Adrenal gland (tissue), 12 donors: ENCODE data around the gene NARS2. TPM values are rescaled to one million over a fixed set of nuclear protein-coding genes. Genes with fewer than 3 reads are reported as not detected.

Experiments used
- DNase-seq, 7 donors: peaks; one replicate each; pipeline ENCODE4 v3.0.0-alpha.2; 2019 to 2020
- H3K27ac ChIP-seq, 5 donors: fragments of 200-600 bp; sonication (generic) in 4 of 5; 1 replicate in 3 of 5; 2 replicates in 2 of 5; pipeline versions ENCODE4 v1.5.1 to v1.8.0; 2016 to 2020; ENCODE audit warnings: mild to moderate bottlenecking in 1 of 5
- H3K27me3 ChIP-seq: fragments of 200-600 bp; 2 replicates; pipeline ENCODE4 v1.8.0; 2021
- H3K36me3 ChIP-seq, 2 donors: fragments of 200-600 bp; replicated peaks in 1 of 2; 1 replicate in 1 of 2; 2 replicates in 1 of 2; pipeline versions ENCODE4 v1.5.1 to v1.8.0; 2018 to 2022
- H3K4me1 ChIP-seq, 2 donors: fragments of 200-600 bp; replicated peaks in 1 of 2; 1 replicate in 1 of 2; 2 replicates in 1 of 2; pipeline versions ENCODE4 v1.5.1 to v1.8.0; 2018 to 2021
- H3K4me3 ChIP-seq, 4 donors: fragments of 200-600 bp; sonication (generic) in 3 of 4; one replicate each; pipeline ENCODE4 v1.5.1; 2016 to 2018
- H3K9me3 ChIP-seq, 3 donors: fragments of 200-600 bp; sonication (generic) in 1 of 3; replicated peaks in 1 of 3; 1 replicate in 2 of 3; 2 replicates in 1 of 3; pipeline versions ENCODE4 v1.5.1 to v1.8.0; 2016 to 2021
- CTCF ChIP-seq, 6 experiments: fragments of 450-650 bp in 4 of 6; fragments of 200-600 bp in 2 of 6; sonication (generic) in 1 of 6; IDR thresholded peaks; 1 replicate in 5 of 6; 2 replicates in 1 of 6; pipeline versions ENCODE4 v1.5.1 to v1.8.0; 2016 to 2021; ENCODE audit warnings: antibody characterized with exemption in 6 of 6, mild to moderate bottlenecking in 2 of 6, moderate library complexity in 1 of 6
- POLR2A ChIP-seq, 2 donors: fragments of 450-650 bp; IDR thresholded peaks; one replicate each; pipeline ENCODE4 v1.6.1; 2017; ENCODE audit warnings: antibody characterized with exemption in 2 of 2, mild to moderate bottlenecking in 2 of 2, moderate library complexity in 1 of 2
- WGBS, 4 donors: extraction: QIAGEN DNeasy Blood & Tissue Kit in 2 of 4; methylation state at CpG; one replicate each; pipeline versions ENCODE4 v1.1.5 to v1.1.7; 2013 to 2017; 5-methylcytosine and 5-hydroxymethylcytosine counted together
- intact Hi-C, 2 donors: fragments of 100-400 bp; cut with DNase I; formaldehyde crosslinking; loops; one replicate each; pipeline versions ENCODE4 v1.14.1 to v1.15.0; 2022 to 2023
- polyA plus RNA-seq, 3 donors: library from polyadenylated mRNA; stranded (reverse); fragments of 200-250 nt in 2 of 3; fragments of 350-450 nt in 1 of 3; fragmentation: Illumina TruSeq in 1 of 3; extraction: RNeasy Lipid Tissue Mini Kit (QIAGEN cat#74804) in 1 of 3; gene quantifications; one replicate each; pipeline ENCODE4 v1.2.3, GENCODE V29; 2013 to 2014
- total RNA-seq, 9 donors: library from RNA; depleted of rRNA in 4 of 9; stranded (reverse); fragments of >200 nt in 4 of 9; fragments of 120-200 nt in 1 of 9; fragmentation: NEBNext Ultra II Directional in 1 of 9; extraction: Animal tissue kit (Norgen Biotek cat#: 25700) in 1 of 9; gene quantifications; one replicate each; pipeline versions ENCODE4 v1.1.0 to v1.2.4, GENCODE V29; 2013 to 2023
- donor health status: healthy with polysubstance abuse.
- donor health status: Bipolar disorder and iron deficiency.
- donor health status: DM: yes; HTN: yes; CAD: no.
- donor health status: DM: no; HTN: no; CAD: no.
- donor health status: DM: no; HTN: no; CAD: no.
- donor health status: DM: yes; HTN: yes; CAD: no.

Gene NARS2
- total and polyA plus RNA-seq, 12 donors, result 8.4 to 33.3 (median 21.1) TPM

GRCh38 chr11:78535027-78535426 is 39.6 kb downstream of the NARS2 start:
- H3K36me3 ChIP-seq, result no peaks in the 10 kb centered on the region
- intact Hi-C loops, result no loop called here
- DNase-seq, result no peak
- H3K4me1 ChIP-seq, result no peaks in the 10 kb centered on the region
- WGBS, 4 donors, result 94 to 99% (median 97%) methylated on average over 3 of the region's 3 CpGs
- no peak overlapping the region for H3K27ac ChIP-seq
- H3K4me3 ChIP-seq, result no peak overlapping the region
- no peak for TF ChIP-seq CTCF (IDR thresholded peaks at IDR 0.05)
- TF ChIP-seq POLR2A (IDR thresholded peaks at IDR 0.05), result no peak
- no peaks in the 10 kb centered on the region for H3K27me3 ChIP-seq
- no peaks in the 10 kb centered on the region for H3K9me3 ChIP-seq

- intact Hi-C loops, result no loop called here
- Histone ChIP-seq H3K9me3 (no peaks in the 10 kb centered on the region), H3K27ac (no peak overlapping the region), H3K27me3 (no peaks in the 10 kb centered on the region), H3K4me1 (no peaks in the 10 kb centered on the region), H3K4me3 (no peak overlapping the region), H3K36me3 (no peaks in the 10 kb centered on the region)
- DNase-seq, result no peak
- TF ChIP-seq POLR2A (IDR thresholded peaks at IDR 0.05), result no peak
- no peak for TF ChIP-seq CTCF (IDR thresholded peaks at IDR 0.05)
Measured at GRCh38 chr11:78533399-78533798, 41.3 kb downstream of the NARS2 start.

- no peak overlapping the region for H3K27ac ChIP-seq
- H3K9me3 ChIP-seq, result no peaks in the 10 kb centered on the region
- TF ChIP-seq POLR2A (IDR thresholded peaks at IDR 0.05) (no peak), CTCF (IDR thresholded peaks at IDR 0.05) (no peak)
- no peaks in the 10 kb centered on the region for H3K4me1 ChIP-seq
- H3K27me3 ChIP-seq, result no peaks in the 10 kb centered on the region
- no peak for DNase-seq
- H3K4me3 ChIP-seq, result no peak overlapping the region
- no peaks in the 10 kb centered on the region for H3K36me3 ChIP-seq
- intact Hi-C loops, result no loop called here
- WGBS, 4 donors, result 74 to 80% (median 77%) methylated on average over 3 of the region's 3 CpGs
Measured at GRCh38 chr11:78532991-78533390, 41.7 kb downstream of the NARS2 start.

GRCh38 chr11:78526497-78527146 is 48.0 kb downstream of the NARS2 start:
- intact Hi-C loops, result no loop called here
- WGBS, 4 donors, result 69 to 87% (median 73%) methylated on average over 6 of the region's 6 CpGs
- no peaks in the 10 kb centered on the region for H3K9me3 ChIP-seq
- TF ChIP-seq POLR2A (IDR thresholded peaks at IDR 0.05), result no peak
- TF ChIP-seq CTCF (IDR thresholded peaks at IDR 0.05), result no peak
- DNase-seq, result no peak
- H3K4me3 ChIP-seq, result no peak overlapping the region
- H3K27ac ChIP-seq, result no peak overlapping the region
- no peaks in the 10 kb centered on the region for H3K36me3 ChIP-seq
- no peaks in the 10 kb centered on the region for H3K4me1 ChIP-seq
- H3K27me3 ChIP-seq, result no peaks in the 10 kb centered on the region
